ENCODE measurements around the gene MTSS2. TPM values are rescaled to one million over a fixed set of nuclear protein-coding genes. Genes with fewer than 3 reads are reported as not detected.

MTSS2 gene, protein sequence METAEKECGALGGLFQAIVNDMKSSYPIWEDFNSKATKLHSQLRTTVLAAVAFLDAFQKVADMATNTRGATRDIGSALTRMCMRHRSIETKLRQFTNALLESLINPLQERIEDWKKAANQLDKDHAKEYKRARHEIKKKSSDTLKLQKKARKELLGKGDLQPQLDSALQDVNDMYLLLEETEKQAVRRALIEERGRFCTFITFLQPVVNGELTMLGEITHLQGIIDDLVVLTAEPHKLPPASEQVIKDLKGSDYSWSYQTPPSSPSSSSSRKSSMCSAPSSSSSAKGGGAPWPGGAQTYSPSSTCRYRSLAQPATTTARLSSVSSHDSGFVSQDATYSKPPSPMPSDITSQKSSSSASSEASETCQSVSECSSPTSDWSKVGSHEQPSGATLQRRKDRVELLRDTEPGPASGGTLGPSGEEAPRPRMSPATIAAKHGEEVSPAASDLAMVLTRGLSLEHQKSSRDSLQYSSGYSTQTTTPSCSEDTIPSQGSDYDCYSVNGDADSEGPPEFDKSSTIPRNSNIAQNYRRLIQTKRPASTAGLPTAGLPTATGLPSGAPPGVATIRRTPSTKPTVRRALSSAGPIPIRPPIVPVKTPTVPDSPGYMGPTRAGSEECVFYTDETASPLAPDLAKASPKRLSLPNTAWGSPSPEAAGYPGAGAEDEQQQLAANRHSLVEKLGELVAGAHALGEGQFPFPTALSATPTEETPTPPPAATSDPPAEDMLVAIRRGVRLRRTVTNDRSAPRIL
- 8.9 and 9.1 TPM in 2 replicates for total RNA-seq (2012; rRNA removed)
- polyA plus RNA-seq (2012; rRNA removed) = 86.2 and 108 TPM in 2 replicates
- polyA plus RNA-seq (2012; cell fraction: cytosol; rRNA removed) = 69.9 and 88.4 TPM in 2 replicates
- polyA plus RNA-seq (2012; cell fraction: nucleus; rRNA removed; ENCODE audit: low replicate concordance) = 148 and 251 TPM in 2 replicates
- percentile 88 among the genes with signal in this experiment for Bru-seq, nascent RNA
- percentile 95 among the genes with signal in this experiment for BruChase-seq, experiment 1, labeled RNA remaining after a 6-hour chase
- BruChase-seq, experiment 2, labeled RNA remaining after a 2-hour chase = percentile 95 among the genes with signal in this experiment
- long read RNA-seq, partial matches to known transcripts = 0 of 1 reads
- long read RNA-seq, other reads (novel, unspliced or antisense) = 1 of 1 reads

DNA sequence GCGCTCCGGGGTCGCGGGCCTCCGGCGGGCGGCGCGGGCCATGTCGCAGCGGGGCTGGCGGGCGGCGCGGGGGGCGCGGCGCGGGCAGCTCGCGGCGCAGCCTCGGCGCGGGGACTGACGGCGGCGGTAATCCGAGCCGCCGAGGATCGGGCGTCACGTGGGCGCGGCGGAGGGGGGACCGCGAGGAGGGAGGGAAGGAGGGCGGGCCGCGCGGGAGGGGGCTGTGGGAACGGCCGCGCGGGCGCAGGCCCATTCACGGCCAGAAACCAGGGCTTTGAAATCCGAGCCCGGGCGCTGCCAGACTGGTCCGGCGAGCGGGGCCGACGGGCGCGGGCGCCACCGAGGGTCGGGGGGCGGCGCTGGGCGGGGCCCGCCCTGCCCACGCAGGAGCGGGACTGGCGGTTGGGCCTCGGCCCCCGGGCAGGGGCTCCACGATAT, at the start of gene MTSS2:
Gene MTSS2 (minus strand): TSS at position 116 of the 438 bp plus-strand sequence. CDS start 262 bp downstream, outside the sequence.
- Histone ChIP-seq H3K36me3 (ENCODE audit: control insufficient read depth, insufficient read depth, low read length) (peaks cover 14% of the 10 kb centered on the region), H3K56ac (ENCODE audit: extremely low read depth, insufficient read depth, low read length) (peak within 1 kb of the TSS; percentile 78), H3K4me2 (ENCODE audit: low read depth, low read length) (peak within 1 kb of the TSS; percentile 78), H3K9ac (ENCODE audit: low read depth, low read length) (peak within 1 kb of the TSS; percentile 93), H3K18ac (ENCODE audit: low read depth, low read length) (peak within 1 kb of the TSS; percentile 58), H3K79me1 (ENCODE audit: low read depth in 1 of 2, low read length in 2 of 2) (peaks cover 0 to 67% of the 10 kb centered on the region in 2 experiments), H3K9me1 (ENCODE audit: insufficient read depth, low read length) (peaks cover 37% of the 10 kb centered on the region), H3K4me3 (ENCODE audit: insufficient read depth, low read depth, low read length) (peak within 1 kb of the TSS; percentile 90), H3K4me1 (ENCODE audit: control insufficient read depth, insufficient read depth, low read length) (peaks cover 61% of the 10 kb centered on the region), H2AK5ac (ENCODE audit: low read depth, low read length) (peak within 1 kb of the TSS; percentile 97), H4K91ac (ENCODE audit: insufficient read depth, low read depth, low read length) (peak within 1 kb of the TSS; percentile 97), H3K4ac (ENCODE audit: low read depth, low read length) (peak within 1 kb of the TSS; percentile 99), H3K27me3 (ENCODE audit: control insufficient read depth, insufficient read depth, low read length) (no peaks in the 10 kb centered on the region), H3K14ac (replicated peaks; ENCODE audit: low read depth, low read length) (peak within 1 kb of the TSS; percentile 93), H2BK20ac (ENCODE audit: low read depth, low read length) (peak within 1 kb of the TSS; percentile 61), H2AK9ac (replicated peaks; ENCODE audit: low read depth, low read length, poor library complexity) (peak within 1 kb of the TSS; percentile 98), H2BK120ac (ENCODE audit: low read depth, low read length) (peak within 1 kb of the TSS; percentile 93), H4K8ac (ENCODE audit: low read depth in 2 of 2, low read length in 2 of 2) (peak within 1 kb of the TSS; percentile 88 to 98), H3K9me3 (ENCODE audit: control insufficient read depth, insufficient read depth, low read length) (no peaks in the 10 kb centered on the region), H3K27ac (ENCODE audit: insufficient read depth, low read length) (peak within 1 kb of the TSS; percentile 92), H2AFZ (replicated peaks; ENCODE audit: low read length, poor library complexity) (peak within 1 kb of the TSS; percentile 83), H2BK5ac (ENCODE audit: low read depth, low read length, poor library complexity, severe bottlenecking) (peak within 1 kb of the TSS; percentile 85), H4K20me1 (ENCODE audit: insufficient read depth, low read length) (peaks cover 43% of the 10 kb centered on the region), H3K23ac (ENCODE audit: low read depth, low read length) (peak within 1 kb of the TSS; percentile 96), H4K5ac (ENCODE audit: low read depth, low read length) (peak within 1 kb of the TSS; percentile 75), H2BK15ac (ENCODE audit: low read depth, low read length) (peak within 1 kb of the TSS; percentile 54; the same call in 2 of the 3 replicates)
- ATAC-seq (ENCODE audit: low read depth) (peak; percentile 70), DNase-seq (peak; percentile 85)
- WGBS, 2 experiments (ENCODE audit: extremely low coverage in 2 of 2, insufficient read length in 1 of 2) = 0% methylated on average over 1 of the region's 72 CpGs; no CpG with 5 or more reads in 1 of the 2 experiments
- in situ Hi-C loops (cut with MboI; ENCODE audit: low sequenced_read_pairs) = loop anchor here (5.0 to 25.0 kb wide), 2 partner anchors 51 to 676 kb away; partner anchors contain the start of gene CALB2
- CTCF ChIA-PET = interaction anchor here (1.4 to 1.9 kb wide), 2 partner anchors 29 to 84 kb away, joined by 3 to 6 read pairs; no protein-coding TSS in a partner anchor
- dilution Hi-C loops (cut with HindIII; ENCODE audit: low sequenced_read_pairs, unreplicated experiment) = no loop called here
- BruUV-seq (replicated peaks) = no TSS peak
- intact Hi-C loops (cut with micrococcal nuclease) = loop anchor here (1.0 to 5.0 kb wide), 2 partner anchors 52 to 671 kb away; partner anchors contain the start of gene CALB2
- POLR2A ChIA-PET (ENCODE audit: unreplicated experiment) = interaction anchor here (1.4 kb wide), 1 partner anchor 17 kb away, joined by 4 read pairs; no protein-coding TSS in a partner anchor
- no peak for TF ChIP-seq RAD21 (IDR thresholded peaks at IDR 0.05; ENCODE audit: low read length)
- TF ChIP-seq MXI1 (IDR thresholded peaks at IDR 0.05; ENCODE audit: borderline replicate concordance, low read depth, low read length) = peak; percentile 75
- no peak for TF ChIP-seq CHD1 (IDR thresholded peaks at IDR 0.05; ENCODE audit: low read depth, low read length)
- TF ChIP-seq BHLHE40 (IDR thresholded peaks at IDR 0.05; ENCODE audit: low read depth, low read length) = peak; percentile 58
- TF ChIP-seq, protein P1, sequence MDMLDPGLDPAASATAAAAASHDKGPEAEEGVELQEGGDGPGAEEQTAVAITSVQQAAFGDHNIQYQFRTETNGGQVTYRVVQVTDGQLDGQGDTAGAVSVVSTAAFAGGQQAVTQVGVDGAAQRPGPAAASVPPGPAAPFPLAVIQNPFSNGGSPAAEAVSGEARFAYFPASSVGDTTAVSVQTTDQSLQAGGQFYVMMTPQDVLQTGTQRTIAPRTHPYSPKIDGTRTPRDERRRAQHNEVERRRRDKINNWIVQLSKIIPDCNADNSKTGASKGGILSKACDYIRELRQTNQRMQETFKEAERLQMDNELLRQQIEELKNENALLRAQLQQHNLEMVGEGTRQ (IDR thresholded peaks at IDR 0.05; ENCODE audit: low read depth, low read length) = peak; percentile 96
- TF ChIP-seq, protein P2, sequence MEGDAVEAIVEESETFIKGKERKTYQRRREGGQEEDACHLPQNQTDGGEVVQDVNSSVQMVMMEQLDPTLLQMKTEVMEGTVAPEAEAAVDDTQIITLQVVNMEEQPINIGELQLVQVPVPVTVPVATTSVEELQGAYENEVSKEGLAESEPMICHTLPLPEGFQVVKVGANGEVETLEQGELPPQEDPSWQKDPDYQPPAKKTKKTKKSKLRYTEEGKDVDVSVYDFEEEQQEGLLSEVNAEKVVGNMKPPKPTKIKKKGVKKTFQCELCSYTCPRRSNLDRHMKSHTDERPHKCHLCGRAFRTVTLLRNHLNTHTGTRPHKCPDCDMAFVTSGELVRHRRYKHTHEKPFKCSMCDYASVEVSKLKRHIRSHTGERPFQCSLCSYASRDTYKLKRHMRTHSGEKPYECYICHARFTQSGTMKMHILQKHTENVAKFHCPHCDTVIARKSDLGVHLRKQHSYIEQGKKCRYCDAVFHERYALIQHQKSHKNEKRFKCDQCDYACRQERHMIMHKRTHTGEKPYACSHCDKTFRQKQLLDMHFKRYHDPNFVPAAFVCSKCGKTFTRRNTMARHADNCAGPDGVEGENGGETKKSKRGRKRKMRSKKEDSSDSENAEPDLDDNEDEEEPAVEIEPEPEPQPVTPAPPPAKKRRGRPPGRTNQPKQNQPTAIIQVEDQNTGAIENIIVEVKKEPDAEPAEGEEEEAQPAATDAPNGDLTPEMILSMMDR (conservative IDR thresholded peaks at IDR 0.05; ENCODE audit: low read depth, low read length) = 0 out of 2 replicates have a peak, but pooled peaks have one; percentile 2
- no peak for TF ChIP-seq ELK1 (IDR thresholded peaks at IDR 0.05; ENCODE audit: borderline replicate concordance, low read depth, low read length)
- TF ChIP-seq SMC3 (IDR thresholded peaks at IDR 0.05; ENCODE audit: low read depth, low read length) = peak; percentile 5; the same call in 1 of the 2 replicates

All from IMR-90 (cell line).